ENCODE results near the gene KCNK4. TPM values are rescaled to one million over a fixed set of nuclear protein-coding genes. Genes with fewer than 3 reads are reported as not detected.

Gene KCNK4
- total RNA-seq, 3 donors from 2014 or later: not detected

GRCh38 chr11:64342869-64343745 is 52.0 kb downstream of the KCNK4 start:
- intact Hi-C loops (cut with DNase I, micrococcal nuclease): no loop called here
- no peaks in the 10 kb centered on the region for H3K36me3 ChIP-seq (ENCODE audit: low read depth)
- no peaks in the 10 kb centered on the region for H3K9me3 ChIP-seq
- TF ChIP-seq CTCF (IDR thresholded peaks at IDR 0.05): no peak
- H3K4me1 ChIP-seq (ENCODE audit: low read depth): peaks cover 12% of the 10 kb centered on the region
- H3K4me3 ChIP-seq: no peak overlapping the region
- ATAC-seq (peak; percentile 40), DNase-seq (peak in 2 of 3 donors; percentile 42 to 73)

DNA sequence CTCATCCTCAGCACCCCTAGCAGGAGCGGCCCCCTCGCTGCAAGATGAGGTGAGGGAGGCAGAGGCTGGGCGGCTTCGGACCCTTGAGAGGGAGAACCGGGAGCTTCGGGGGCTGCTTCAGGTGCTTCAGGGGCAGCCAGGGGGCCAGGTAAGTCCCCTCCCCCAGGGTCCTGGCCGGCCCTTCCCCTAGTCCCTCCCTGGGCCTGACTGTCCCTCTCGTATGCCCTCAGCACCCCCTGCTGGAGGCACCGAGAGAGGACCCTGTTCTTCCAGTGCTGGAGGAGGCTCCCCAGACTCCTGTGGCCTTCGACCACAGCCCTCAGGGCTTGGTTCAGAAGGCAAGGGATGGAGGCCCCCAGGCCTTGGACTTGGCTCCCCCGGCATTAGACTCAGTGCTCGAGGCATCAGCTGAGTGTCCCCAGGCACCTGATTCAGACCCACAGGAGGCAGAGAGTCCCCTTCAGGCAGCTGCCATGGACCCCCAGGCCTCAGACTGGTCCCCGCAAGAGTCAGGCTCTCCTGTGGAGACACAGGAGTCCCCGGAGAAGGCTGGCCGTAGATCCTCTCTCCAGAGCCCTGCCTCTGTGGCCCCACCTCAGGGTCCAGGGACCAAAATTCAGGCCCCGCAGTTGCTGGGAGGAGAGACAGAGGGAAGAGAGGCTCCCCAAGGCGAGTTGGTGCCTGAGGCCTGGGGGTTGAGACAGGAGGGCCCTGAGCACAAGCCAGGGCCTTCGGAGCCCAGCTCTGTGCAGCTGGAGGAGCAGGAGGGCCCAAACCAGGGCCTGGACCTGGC is 52.9 kb downstream of the KCNK4 start:
- DNase-seq (peak in 2 of 3 donors; percentile 62 to 68), ATAC-seq (no peak)
- no peaks in the 10 kb centered on the region for H3K36me3 ChIP-seq (ENCODE audit: low read depth)
- H3K4me1 ChIP-seq (ENCODE audit: low read depth): peaks cover 12% of the 10 kb centered on the region
- no peak for TF ChIP-seq CTCF (IDR thresholded peaks at IDR 0.05)
- no peaks in the 10 kb centered on the region for H3K9me3 ChIP-seq
- intact Hi-C loops (cut with DNase I, micrococcal nuclease): no loop called here
- H3K4me3 ChIP-seq: no peak overlapping the region

- intact Hi-C loops (cut with DNase I, micrococcal nuclease): no loop called here
- no peak overlapping the region for H3K4me3 ChIP-seq
- H3K4me1 ChIP-seq (ENCODE audit: low read depth): peaks cover 12% of the 10 kb centered on the region
- DNase-seq (no peak), ATAC-seq (no peak)
- H3K9me3 ChIP-seq: no peaks in the 10 kb centered on the region
- H3K36me3 ChIP-seq (ENCODE audit: low read depth): no peaks in the 10 kb centered on the region
- TF ChIP-seq CTCF (IDR thresholded peaks at IDR 0.05): no peak
These were observed 53.7 kb downstream of the KCNK4 start for GRCh38 chr11:64344787-64345186.

DNA sequence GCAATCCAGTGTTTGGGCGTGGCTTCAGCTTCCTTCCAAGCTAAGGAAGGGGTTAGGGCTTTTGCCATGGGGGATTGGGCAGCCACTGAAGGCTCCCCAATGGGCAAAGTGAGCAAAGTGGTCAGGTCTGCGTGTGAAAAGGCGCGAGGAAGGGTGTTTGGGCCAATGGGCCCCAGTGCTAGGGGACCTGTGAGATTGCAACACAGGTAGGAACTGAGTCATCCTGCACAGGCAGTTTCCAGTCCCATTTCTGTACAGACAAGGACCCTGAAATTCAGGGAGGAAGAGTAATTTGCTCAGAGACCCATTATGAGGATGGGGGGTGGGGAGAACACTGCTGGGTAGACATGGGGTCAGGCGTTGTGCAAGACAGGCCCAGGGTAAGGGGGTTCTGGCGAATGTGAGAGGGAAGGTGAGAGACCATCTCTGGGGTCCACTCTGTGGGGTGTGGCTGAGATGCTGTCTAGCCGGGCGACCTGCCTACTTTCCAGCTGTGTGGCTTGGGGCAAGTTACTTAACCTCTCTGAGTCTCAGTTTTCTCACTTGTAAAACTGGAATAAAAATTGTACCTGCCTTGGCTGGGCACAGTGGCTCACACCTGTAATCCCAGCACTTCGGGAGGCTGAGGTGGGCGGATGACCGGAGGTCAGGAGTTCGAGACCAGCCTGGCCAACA is 56.2 kb downstream of the KCNK4 start:
- ATAC-seq: no peak
- no peak for TF ChIP-seq CTCF (IDR thresholded peaks at IDR 0.05)
- intact Hi-C loops (cut with DNase I, micrococcal nuclease): no loop called here
- H3K36me3 ChIP-seq (ENCODE audit: low read depth): no peaks in the 10 kb centered on the region
- no peak overlapping the region for H3K4me3 ChIP-seq
- H3K9me3 ChIP-seq: no peaks in the 10 kb centered on the region
- peaks cover 7% of the 10 kb centered on the region for H3K4me1 ChIP-seq (ENCODE audit: low read depth)
- DNase-seq: peak in 1 of 3 donors; percentile 24

- DNase-seq: peak in 1 of 3 donors; percentile 33
- intact Hi-C loops (cut with DNase I, micrococcal nuclease): no loop called here
- Histone ChIP-seq H3K4me3 (no peak overlapping the region), H3K9me3 (no peaks in the 10 kb centered on the region), H3K4me1 (ENCODE audit: low read depth) (no peaks in the 10 kb centered on the region), H3K36me3 (ENCODE audit: low read depth) (no peaks in the 10 kb centered on the region)
- peak; percentile 36 for ATAC-seq
- TF ChIP-seq CTCF (IDR thresholded peaks at IDR 0.05): no peak
These were observed 57.4 kb downstream of the KCNK4 start for GRCh38 chr11:64348383-64349024.
